GM12892 (cell line): ENCODE measurements around the gene ABCC4.
"Not testable (repeated sequence)": the region's sequence is repeated elsewhere in the genome, so short reads cannot be mapped to it uniquely, and the experiment has no call there.

ENCODE experiments used
- POLR2A ChIP-seq: IDR thresholded peaks from 2 replicates; pipeline ENCODE4 v1.6.1; 2011; ENCODE audit warnings: low read depth, low read length, control low read depth
- POLR2AphosphoS5 ChIP-seq: IDR thresholded peaks from 2 replicates; pipeline ENCODE4 v1.6.1; 2011; ENCODE audit warnings: low read depth, low read length, control low read depth

DNA sequence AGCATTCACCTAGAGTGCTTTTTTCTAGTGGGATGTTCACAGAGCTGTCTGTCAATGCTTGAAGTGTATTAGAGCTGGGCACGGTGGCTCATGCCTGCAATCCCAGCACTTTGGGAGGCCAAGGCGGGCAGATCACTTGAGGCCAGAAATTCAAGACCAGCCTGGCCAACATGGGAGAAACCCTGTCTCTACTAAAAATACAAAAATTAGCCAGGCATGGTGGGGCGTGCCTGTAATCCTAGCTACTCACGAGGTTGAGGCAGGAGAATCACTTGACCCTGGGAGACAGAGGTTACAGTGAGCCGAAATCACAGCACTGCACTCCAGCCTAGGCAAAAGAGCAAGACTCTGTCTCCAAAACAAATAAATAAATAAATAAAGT lies 108.7 kb downstream of the ABCC4 start:
- TF ChIP-seq POLR2A, POLR2AphosphoS5: not testable (repeated sequence)
